Neuron (in vitro differentiated cells): Measurements from ENCODE around the gene TMEM114.
"Not testable (repeated sequence)": the region's sequence is repeated elsewhere in the genome, so short reads cannot be mapped to it uniquely, and the experiment has no call there.

Experiments used
- H2AFZ ChIP-seq: one replicate; pipeline ENCODE4 v1.6.1; 2013; ENCODE audit warnings: low read depth, mild to moderate bottlenecking, inconsistent platforms, low read length, moderate library complexity
- H3K27me3 ChIP-seq: one replicate; pipeline ENCODE4 v1.6.1; 2013; ENCODE audit warnings: low read length; ENCODE audit not compliant: insufficient read depth
- H3K36me3 ChIP-seq: one replicate; pipeline ENCODE4 v1.6.1; 2013; ENCODE audit warnings: low read length; ENCODE audit not compliant: insufficient read depth
- H3K4me1 ChIP-seq: one replicate; pipeline ENCODE4 v1.6.1; 2013; ENCODE audit warnings: low read length; ENCODE audit not compliant: insufficient read depth
- H3K4me3 ChIP-seq: 2 replicates; pipeline ENCODE4 v1.5.1; 2013; ENCODE audit warnings: mild to moderate bottlenecking, low read length, moderate library complexity
- H3K9me3 ChIP-seq: one replicate; pipeline ENCODE4 v1.6.1; 2013; ENCODE audit warnings: low read length

The TMEM114 gene

DNA sequence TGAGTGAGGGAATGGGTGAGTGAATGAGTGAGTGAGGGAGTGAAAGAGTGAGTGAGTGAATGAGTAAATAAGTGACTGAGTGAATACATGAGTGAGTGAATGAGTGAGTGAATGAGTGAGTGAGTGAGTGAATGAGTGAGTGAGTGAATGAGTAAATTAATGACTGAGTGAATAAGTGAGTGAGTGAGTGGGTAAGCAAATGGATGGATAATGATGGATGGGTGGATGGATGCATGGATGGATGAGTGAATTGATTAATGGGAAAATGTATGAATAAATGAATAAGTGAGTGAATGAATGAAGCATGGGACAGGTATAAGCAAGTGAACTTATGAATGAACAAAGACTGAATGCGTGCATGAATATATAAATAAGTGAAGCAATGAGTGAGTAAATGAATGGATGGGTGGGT is 25.4 kb downstream of the TMEM114 start:
- Histone ChIP-seq H3K36me3 (no peaks in the 10 kb centered on the region), H3K9me3 (no peaks in the 10 kb centered on the region)

DNA sequence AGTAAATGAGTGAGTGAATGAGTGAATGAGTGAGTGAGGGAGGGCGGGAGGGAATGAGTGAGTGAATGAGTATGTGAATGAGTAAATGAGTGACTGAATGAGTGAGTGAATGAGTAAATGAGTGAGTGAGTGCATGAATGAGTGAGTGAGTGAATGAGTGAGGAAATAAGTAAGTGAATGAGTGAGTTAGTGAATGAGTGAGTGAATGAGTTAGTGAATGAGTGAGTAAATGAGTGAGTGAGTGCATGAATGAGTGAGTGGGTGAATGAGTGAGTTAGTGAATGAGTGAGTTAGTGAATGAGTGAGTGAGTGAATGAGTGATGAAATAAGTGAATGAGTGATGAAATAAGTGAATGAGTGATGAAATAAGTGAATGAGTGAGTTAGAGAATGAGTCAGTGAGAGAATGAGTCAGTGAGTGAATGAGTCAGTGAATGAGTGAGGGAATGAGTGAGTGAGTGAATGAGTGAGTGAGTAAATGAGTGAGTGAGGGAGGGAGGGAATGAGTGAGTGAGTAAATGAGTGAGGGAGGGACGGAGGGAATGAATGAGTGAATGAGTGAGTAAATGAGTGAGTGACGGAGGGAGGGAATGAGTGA is 26.3 kb downstream of the TMEM114 start:
- not testable (repeated sequence) for H3K36me3 ChIP-seq

More for the DNA sequence above, 25.4 kb downstream of the TMEM114 start:
- no peak overlapping the region for H3K4me3 ChIP-seq
- no peak overlapping the region for H2AFZ ChIP-seq
- no peaks in the 10 kb centered on the region for H3K27me3 ChIP-seq
- H3K4me1 ChIP-seq = peaks cover 7% of the 10 kb centered on the region

DNA sequence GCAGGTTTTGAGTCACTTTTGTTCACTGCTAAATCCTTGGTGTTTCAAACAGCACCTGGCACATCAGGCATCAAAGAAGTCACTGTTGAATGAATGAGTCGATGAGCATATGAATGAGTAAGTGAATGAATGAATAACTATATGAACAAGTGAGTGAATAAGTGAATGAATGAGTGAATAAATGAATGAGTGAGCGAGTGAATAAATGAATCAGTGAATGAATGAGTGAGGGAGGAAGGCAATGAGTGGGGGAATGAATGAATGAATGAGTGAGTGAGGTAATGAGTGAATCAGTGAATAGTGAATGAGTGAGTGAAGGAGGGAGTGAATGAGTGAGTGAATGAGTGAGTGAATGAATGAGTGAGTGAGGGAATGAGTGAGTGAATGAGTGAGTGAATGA is 28.8 kb downstream of the TMEM114 start:
- Histone ChIP-seq H3K36me3 (no peaks in the 10 kb centered on the region), H3K4me3 (no peak overlapping the region), H2AFZ (no peak overlapping the region), H3K27me3 (peaks cover 7% of the 10 kb centered on the region), H3K9me3 (no peaks in the 10 kb centered on the region), H3K4me1 (no peaks in the 10 kb centered on the region)

More for the DNA sequence above, 26.3 kb downstream of the TMEM114 start:
- H3K4me1 ChIP-seq, H2AFZ ChIP-seq, H3K27me3 ChIP-seq, H3K9me3 ChIP-seq, H3K4me3 ChIP-seq: not testable (repeated sequence)

DNA sequence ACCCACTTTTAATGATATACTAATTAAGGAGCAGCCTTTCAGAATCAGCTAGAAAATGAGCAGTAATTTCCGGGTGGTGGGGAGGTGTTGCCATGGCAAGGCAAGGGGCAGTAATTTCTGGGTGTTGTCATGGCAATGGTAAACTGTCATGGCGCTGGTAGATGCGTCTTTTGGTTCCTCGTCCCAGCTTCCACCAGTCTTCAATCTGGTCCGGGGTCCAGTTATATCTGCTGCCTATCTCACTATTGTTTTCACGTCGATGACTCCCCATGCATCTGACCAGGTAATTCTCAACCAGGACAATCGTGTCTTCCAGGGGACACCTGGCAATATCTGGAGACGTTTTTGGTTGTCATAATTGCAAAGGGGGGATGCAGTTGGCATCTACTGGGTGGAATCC is 34.9 kb downstream of the TMEM114 start:
- no peak overlapping the region for H2AFZ ChIP-seq
- H3K4me3 ChIP-seq = no peak overlapping the region
- H3K9me3 ChIP-seq = no peaks in the 10 kb centered on the region
- peaks cover 15% of the 10 kb centered on the region for H3K27me3 ChIP-seq
- H3K4me1 ChIP-seq = no peaks in the 10 kb centered on the region
- no peaks in the 10 kb centered on the region for H3K36me3 ChIP-seq

DNA sequence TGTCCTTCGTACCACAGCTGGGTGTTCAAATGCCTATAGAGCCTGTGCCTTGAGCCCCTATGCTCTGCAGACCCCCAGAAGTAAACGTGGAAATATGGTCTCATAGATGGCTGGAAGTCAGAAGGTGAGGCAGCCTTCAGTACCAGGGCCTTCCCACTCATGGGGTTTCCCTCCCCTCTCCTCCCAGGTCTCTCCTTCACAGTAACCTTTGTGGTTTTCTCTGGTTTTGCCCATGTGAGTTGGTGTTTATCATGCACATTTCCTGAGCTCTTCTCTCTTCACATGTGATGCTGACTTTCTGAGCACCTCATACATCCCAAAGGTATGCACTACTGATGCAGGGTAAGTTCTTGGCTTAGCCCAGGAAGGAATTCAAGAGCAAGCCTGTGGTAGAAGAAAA is 35.4 kb downstream of the TMEM114 start:
- Histone ChIP-seq H3K27me3 (peaks cover 15% of the 10 kb centered on the region), H3K4me1 (no peaks in the 10 kb centered on the region), H3K9me3 (no peaks in the 10 kb centered on the region), H2AFZ (no peak overlapping the region), H3K36me3 (no peaks in the 10 kb centered on the region), H3K4me3 (no peak overlapping the region)

DNA sequence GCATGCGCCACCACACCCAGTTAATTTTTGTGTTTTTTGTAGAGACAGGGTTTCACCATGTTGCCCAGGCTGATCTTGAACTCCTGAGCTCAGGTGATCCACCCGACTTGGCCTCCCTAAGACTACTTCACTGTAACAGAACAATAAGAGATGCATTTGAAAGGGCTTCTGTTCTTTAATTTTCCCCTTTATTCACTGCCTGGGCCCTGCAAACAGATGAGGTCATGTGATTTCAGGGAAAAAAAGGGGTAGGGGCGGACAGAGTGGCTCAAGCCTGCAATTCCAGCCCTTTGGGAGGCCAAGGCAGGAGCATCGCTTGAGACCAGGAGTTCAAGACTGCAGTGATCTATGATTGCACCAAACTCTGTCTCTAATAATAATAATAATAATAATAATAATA is 36.3 kb downstream of the TMEM114 start:
- Histone ChIP-seq H3K4me1 (no peaks in the 10 kb centered on the region), H2AFZ (no peak overlapping the region), H3K9me3 (no peaks in the 10 kb centered on the region), H3K36me3 (no peaks in the 10 kb centered on the region), H3K27me3 (peaks cover 15% of the 10 kb centered on the region), H3K4me3 (no peak overlapping the region)

DNA sequence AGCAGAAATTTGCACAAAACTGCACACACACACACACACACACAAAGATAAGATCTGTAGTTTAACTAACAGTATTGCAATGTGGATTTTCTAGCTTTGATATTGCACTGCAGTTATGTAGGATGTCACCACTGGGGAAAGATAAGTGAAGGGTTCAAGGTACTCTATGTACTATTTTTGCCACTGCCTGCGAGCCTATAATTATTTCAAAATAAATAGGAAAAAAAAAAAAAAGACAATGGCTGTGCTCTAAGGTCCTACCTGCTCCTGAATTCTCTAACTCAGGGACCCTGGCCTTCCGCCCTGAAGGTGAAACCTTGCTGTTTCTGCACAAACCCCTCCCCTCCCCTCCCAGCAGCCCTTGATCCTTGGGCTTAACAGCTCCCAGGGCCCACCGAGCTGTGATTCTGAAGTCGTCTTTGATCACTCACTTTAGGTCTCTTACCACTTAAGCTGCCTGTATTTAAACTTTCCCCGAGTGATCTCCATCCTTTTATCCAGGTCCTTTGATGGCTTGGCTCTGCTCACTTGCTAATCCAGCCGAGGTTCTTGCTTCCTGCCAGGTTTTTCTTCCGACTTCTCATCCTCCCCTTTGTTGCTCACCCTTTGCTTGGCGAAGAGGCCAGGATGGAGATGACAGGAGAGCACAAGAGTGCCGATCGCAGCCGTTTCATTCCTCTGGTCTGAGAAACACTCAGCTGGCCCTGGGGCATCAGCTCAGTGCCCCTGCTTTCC is 37.7 kb downstream of the TMEM114 start:
- Histone ChIP-seq H3K36me3 (no peaks in the 10 kb centered on the region), H2AFZ (no peak overlapping the region), H3K27me3 (peaks cover 15% of the 10 kb centered on the region), H3K4me3 (no peak overlapping the region), H3K4me1 (no peaks in the 10 kb centered on the region), H3K9me3 (no peaks in the 10 kb centered on the region)

DNA sequence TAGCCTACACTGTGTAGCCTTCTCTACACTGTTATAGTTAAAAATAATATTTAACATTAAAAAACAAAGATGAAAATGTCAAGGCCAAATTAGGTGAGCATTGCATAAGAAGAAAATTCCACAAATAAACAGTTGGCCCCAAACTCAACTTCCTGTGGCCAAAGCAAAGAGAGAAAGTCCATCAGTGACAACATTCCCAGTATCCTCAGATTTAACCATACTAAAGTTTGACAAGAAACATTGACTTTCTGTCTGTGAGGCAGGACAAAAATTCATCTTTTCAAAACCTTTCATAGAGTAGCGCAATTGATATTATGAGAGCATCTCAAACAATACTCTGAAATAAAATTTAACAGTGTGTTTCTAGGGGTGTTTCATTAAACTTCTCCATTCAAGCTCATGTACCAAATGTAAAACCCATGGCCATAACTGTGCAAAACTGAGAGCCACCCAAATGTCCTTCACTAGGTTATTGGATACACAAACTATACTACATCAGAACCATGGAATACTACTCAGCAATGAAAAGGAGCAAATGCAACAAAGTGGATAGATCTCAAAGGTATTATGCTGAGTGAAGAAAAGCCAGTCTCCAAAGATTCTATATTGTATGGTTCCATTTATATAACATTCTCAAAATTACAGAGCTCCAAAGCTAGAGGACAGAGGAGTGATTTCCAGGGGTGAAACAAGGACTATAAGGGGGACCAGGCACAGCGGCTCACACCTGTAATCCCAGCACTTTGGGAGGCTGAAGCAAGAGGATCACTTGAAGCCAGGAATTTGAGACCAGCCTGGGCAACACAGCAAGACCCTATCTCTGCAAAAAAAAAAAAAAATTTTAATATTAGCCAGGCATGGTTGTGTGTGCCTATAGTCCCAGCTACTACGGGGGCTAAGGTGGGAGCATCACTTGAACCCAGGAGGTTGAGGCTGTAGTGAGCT is 38.7 kb downstream of the TMEM114 start:
- H3K9me3 ChIP-seq = no peaks in the 10 kb centered on the region
- no peaks in the 10 kb centered on the region for H3K4me1 ChIP-seq
- no peak overlapping the region for H3K4me3 ChIP-seq
- H3K36me3 ChIP-seq = no peaks in the 10 kb centered on the region
- H2AFZ ChIP-seq = no peak overlapping the region
- H3K27me3 ChIP-seq = peaks cover 10% of the 10 kb centered on the region

DNA sequence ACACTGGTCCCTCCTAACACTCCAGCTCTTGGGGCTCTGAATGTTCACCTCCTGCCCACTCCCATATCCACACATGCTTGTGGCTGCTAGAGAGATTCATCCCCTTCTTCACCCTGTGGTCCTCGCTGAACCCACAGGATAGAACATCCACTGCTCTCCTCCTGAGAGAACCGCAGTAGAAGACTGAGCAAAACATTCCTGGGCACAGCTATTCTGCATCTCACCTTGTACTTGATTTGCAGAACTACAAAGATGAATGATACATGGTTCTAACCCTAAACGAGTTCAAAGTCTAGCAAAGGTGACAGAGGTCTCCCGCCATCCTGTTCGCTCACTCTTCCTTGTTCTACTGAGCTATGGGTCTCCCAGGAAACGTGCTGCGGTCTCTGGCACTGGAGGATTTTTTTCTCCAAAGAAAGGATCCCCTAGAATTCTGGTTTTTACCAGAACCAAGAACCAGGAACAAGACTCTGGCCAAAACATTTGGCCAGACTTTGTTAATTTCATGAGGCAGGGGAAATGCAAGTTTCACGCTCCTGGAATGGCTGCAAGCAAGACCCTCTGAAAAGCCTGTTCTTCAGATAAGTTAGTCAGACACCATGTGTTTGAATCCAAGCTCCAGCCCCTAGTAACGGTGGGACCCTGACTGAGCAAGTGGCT is 39.5 kb downstream of the TMEM114 start:
- H3K9me3 ChIP-seq = no peaks in the 10 kb centered on the region
- H3K4me1 ChIP-seq = no peaks in the 10 kb centered on the region
- no peak overlapping the region for H3K4me3 ChIP-seq
- no peak overlapping the region for H2AFZ ChIP-seq
- H3K36me3 ChIP-seq = no peaks in the 10 kb centered on the region
- peaks cover 14% of the 10 kb centered on the region for H3K27me3 ChIP-seq

DNA sequence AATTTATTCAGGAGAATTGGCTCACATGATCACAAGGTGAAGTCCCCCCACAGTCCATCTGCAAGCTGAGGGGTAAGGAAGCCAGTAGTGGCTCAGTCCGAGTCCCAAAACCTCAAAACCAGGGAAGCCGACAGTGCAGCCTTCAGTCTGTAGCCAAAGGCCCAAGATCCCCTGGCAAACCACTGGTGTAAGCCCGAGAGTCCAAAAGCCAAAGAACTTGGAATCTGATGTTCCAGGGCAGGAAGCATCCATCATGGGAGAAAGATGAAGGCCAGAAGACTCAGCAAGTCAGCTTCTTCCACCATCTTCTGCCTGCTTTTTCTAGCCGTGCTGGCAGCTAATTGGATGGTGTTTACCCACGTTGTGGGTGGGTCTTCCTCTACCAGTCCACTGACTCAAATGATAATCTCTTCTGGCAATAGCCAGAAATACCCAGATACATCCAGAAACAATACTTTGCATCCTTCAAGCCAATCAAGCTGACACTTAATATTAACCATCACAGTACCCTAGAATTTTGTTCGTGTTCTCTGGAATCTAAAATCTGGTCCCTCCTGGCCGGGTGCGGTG is 40.4 kb downstream of the TMEM114 start:
- H3K9me3 ChIP-seq = no peaks in the 10 kb centered on the region
- peaks cover 14% of the 10 kb centered on the region for H3K27me3 ChIP-seq
- no peaks in the 10 kb centered on the region for H3K36me3 ChIP-seq
- H3K4me1 ChIP-seq = no peaks in the 10 kb centered on the region
- H2AFZ ChIP-seq = no peak overlapping the region
- no peak overlapping the region for H3K4me3 ChIP-seq

DNA sequence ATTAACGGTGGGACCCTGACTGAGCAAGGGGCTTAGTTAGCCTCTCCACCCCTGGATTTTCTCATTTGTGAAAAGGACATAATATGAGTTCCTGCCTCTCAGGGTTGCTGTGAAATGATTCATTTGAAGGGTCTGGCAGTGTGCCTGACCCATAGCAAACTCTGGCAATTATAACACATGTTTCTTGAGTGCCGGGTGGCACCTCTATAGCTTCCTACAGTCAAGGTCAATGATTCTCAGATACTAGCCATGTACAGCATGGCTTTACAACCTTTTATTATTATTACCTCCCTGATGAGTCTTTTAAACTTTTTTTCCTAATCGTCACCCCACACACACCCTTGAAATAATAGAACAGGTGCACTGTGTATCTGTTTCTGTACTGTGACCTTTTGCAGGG is 42.1 kb downstream of the TMEM114 start:
- no peak overlapping the region for H2AFZ ChIP-seq
- H3K36me3 ChIP-seq = no peaks in the 10 kb centered on the region
- no peak overlapping the region for H3K4me3 ChIP-seq
- H3K27me3 ChIP-seq = peaks cover 10% of the 10 kb centered on the region
- H3K4me1 ChIP-seq = no peaks in the 10 kb centered on the region
- H3K9me3 ChIP-seq = no peaks in the 10 kb centered on the region

DNA sequence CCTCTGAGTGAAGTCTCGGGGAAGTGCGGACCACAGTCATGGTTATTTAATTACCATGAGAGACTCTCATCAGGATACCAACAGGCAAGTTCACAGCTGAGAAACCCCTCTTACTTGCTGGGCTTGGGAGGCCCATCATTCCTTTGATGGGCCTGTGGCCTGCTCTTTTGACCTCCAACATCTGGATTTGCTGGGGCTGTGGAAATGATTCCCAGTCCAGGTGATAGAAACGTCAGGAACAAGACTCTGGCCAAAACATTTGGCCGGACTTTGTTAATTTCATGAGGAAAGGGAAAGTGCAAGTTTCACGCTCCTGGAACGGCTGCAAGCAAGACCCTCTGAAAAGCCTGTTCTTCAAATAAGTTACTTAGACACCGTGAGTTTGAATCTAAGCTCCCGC is 42.5 kb downstream of the TMEM114 start:
- Histone ChIP-seq H3K36me3 (no peaks in the 10 kb centered on the region), H3K9me3 (no peaks in the 10 kb centered on the region), H3K4me3 (no peak overlapping the region), H2AFZ (no peak overlapping the region), H3K4me1 (no peaks in the 10 kb centered on the region), H3K27me3 (peaks cover 8% of the 10 kb centered on the region)
